Measurements from ENCODE around the gene KCNH1. TPM values are rescaled to one million over a fixed set of nuclear protein-coding genes. Genes with fewer than 3 reads are reported as not detected.
"Not testable (repeated sequence)": the region's sequence is repeated elsewhere in the genome, so short reads cannot be mapped to it uniquely, and the experiment has no call there.

The KCNH1 gene
- polyA plus RNA-seq, 1 donor: 0.49 TPM

- DNase-seq: no peak
Observed at GRCh38 chr1:210674151-210674550, 459.8 kb downstream of the KCNH1 start.

GRCh38 chr1:210669951-210670350 lies 464.0 kb downstream of the KCNH1 start:
- no peak for DNase-seq

GRCh38 chr1:210663730-210664573 lies 470.0 kb downstream of the KCNH1 start:
- DNase-seq: no peak

- DNase-seq: no peak
Observed at GRCh38 chr1:210662291-210663050, 471.5 kb downstream of the KCNH1 start.

GRCh38 chr1:210661520-210661919 lies 472.4 kb downstream of the KCNH1 start:
- DNase-seq: not testable (repeated sequence)

- DNase-seq: no peak
Observed at GRCh38 chr1:210657806-210658205, 476.1 kb downstream of the KCNH1 start.

GRCh38 chr1:210655511-210655910 lies 478.4 kb downstream of the KCNH1 start:
- no peak for DNase-seq

GRCh38 chr1:210654176-210654981 lies 479.6 kb downstream of the KCNH1 start:
- DNase-seq: no peak

GRCh38 chr1:210653771-210654170 lies 480.2 kb downstream of the KCNH1 start:
- DNase-seq: no peak

GRCh38 chr1:210652329-210652954 lies 481.5 kb downstream of the KCNH1 start:
- DNase-seq: no peak

- no peak for DNase-seq
Observed at GRCh38 chr1:210650403-210650802, 483.5 kb downstream of the KCNH1 start.

GRCh38 chr1:210648588-210649269 lies 485.2 kb downstream of the KCNH1 start:
- no peak for DNase-seq

GRCh38 chr1:210647406-210648333 lies 486.3 kb downstream of the KCNH1 start:
- no peak for DNase-seq

GRCh38 chr1:210646258-210646616 lies 487.7 kb downstream of the KCNH1 start:
- DNase-seq: no peak

GRCh38 chr1:210645582-210646257 lies 488.2 kb downstream of the KCNH1 start:
- no peak for DNase-seq

- DNase-seq: no peak
Observed at GRCh38 chr1:210641582-210641981, 492.4 kb downstream of the KCNH1 start.

- no peak for DNase-seq
Observed at GRCh38 chr1:210635108-210635507, 498.8 kb downstream of the KCNH1 start.

- DNase-seq: no peak
Observed at GRCh38 chr1:210633636-210634035, 500.3 kb downstream of the KCNH1 start.

GRCh38 chr1:210633140-210633539 lies 500.8 kb downstream of the KCNH1 start:
- DNase-seq: no peak

GRCh38 chr1:210631399-210631798 lies 502.5 kb downstream of the KCNH1 start:
- no peak for DNase-seq
